Measurements from ENCODE around the gene SEC16A. TPM values are rescaled to one million over a fixed set of nuclear protein-coding genes. Genes with fewer than 3 reads are reported as not detected.

SEC16A gene
- total RNA-seq, 1 donor from 2014 or later: 89.9 TPM

DNA sequence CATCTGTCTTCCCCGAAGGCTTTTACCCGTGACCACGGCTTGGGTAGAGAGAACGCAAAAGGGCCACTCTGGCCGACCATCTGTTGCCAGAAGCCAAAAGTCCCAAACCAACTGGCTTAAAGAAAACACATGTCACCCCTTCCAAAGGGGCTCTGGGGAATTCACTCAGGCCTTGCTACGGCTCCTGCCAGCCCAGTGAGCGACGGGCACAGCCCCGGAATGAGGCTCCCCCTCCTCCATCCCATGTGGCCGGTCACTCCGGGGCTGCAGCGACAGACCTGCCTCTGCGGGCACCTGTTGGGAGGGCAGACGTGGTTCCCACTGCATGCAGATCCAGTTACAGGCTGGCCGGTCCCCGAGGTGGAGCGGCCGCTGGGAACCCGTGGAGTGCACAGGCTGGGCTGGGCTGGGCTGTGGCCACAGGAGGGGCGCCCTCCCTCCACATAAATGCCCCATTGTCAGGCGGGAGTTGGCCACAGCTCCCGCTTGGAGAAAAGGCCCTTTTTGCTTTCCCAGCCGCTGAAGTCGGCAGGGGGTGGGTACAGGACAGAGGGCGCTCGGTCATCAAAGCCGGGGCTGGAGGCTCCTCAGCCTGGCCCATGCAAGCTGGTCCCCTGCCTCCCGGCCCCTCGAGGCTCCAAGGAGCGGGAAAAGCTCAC is 43.1 kb upstream of the SEC16A start:
- Mint-ChIP-seq H3K27ac (no peak overlapping the region), H3K4me3 (no peak overlapping the region)

DNA sequence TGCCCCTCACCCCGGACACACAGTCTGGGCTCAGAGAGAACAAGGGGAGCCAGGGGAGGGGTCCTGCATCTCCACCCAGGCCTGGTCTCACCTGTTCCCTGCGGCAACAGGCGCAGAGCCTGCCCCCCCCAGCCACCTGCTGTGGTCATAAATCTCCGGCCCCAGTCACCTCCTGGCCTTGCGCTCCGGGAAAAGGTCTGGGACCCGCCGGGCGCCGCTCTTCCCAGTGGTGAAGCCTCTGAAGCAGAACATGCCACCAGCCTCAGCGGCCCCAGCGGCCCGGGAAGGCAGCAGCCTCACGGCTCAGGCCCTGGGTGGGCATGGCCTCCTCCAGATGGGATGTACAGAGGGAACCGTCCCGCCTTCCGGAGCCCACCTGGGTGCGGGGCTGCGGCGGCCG is 42.4 kb upstream of the SEC16A start:
- H3K36me3 Mint-ChIP-seq: no peaks in the 10 kb centered on the region
- peaks cover 9% of the 10 kb centered on the region for H3K4me1 Mint-ChIP-seq
- H3K4me3 Mint-ChIP-seq: no peak overlapping the region
- H3K27me3 Mint-ChIP-seq (ENCODE audit: low read depth): no peaks in the 10 kb centered on the region
- H3K27ac Mint-ChIP-seq: no peak overlapping the region
- DNase-seq (ENCODE audit: low spot score in 2 of 2, unreplicated experiment in 2 of 2): no peak
- TF ChIP-seq, protein P1, sequence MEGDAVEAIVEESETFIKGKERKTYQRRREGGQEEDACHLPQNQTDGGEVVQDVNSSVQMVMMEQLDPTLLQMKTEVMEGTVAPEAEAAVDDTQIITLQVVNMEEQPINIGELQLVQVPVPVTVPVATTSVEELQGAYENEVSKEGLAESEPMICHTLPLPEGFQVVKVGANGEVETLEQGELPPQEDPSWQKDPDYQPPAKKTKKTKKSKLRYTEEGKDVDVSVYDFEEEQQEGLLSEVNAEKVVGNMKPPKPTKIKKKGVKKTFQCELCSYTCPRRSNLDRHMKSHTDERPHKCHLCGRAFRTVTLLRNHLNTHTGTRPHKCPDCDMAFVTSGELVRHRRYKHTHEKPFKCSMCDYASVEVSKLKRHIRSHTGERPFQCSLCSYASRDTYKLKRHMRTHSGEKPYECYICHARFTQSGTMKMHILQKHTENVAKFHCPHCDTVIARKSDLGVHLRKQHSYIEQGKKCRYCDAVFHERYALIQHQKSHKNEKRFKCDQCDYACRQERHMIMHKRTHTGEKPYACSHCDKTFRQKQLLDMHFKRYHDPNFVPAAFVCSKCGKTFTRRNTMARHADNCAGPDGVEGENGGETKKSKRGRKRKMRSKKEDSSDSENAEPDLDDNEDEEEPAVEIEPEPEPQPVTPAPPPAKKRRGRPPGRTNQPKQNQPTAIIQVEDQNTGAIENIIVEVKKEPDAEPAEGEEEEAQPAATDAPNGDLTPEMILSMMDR (IDR thresholded peaks at IDR 0.05; ENCODE audit: unreplicated experiment): no peak
- no peaks in the 10 kb centered on the region for H3K9me3 Mint-ChIP-seq

More for the DNA sequence above, 43.1 kb upstream of the SEC16A start:
- Mint-ChIP-seq H3K4me1 (peaks cover 10% of the 10 kb centered on the region), H3K36me3 (no peaks in the 10 kb centered on the region), H3K9me3 (no peaks in the 10 kb centered on the region), H3K27me3 (ENCODE audit: low read depth) (no peaks in the 10 kb centered on the region)
- DNase-seq (ENCODE audit: low spot score in 2 of 2, unreplicated experiment in 2 of 2): no peak
- TF ChIP-seq, protein P1 (IDR thresholded peaks at IDR 0.05; ENCODE audit: unreplicated experiment): no peak

DNA sequence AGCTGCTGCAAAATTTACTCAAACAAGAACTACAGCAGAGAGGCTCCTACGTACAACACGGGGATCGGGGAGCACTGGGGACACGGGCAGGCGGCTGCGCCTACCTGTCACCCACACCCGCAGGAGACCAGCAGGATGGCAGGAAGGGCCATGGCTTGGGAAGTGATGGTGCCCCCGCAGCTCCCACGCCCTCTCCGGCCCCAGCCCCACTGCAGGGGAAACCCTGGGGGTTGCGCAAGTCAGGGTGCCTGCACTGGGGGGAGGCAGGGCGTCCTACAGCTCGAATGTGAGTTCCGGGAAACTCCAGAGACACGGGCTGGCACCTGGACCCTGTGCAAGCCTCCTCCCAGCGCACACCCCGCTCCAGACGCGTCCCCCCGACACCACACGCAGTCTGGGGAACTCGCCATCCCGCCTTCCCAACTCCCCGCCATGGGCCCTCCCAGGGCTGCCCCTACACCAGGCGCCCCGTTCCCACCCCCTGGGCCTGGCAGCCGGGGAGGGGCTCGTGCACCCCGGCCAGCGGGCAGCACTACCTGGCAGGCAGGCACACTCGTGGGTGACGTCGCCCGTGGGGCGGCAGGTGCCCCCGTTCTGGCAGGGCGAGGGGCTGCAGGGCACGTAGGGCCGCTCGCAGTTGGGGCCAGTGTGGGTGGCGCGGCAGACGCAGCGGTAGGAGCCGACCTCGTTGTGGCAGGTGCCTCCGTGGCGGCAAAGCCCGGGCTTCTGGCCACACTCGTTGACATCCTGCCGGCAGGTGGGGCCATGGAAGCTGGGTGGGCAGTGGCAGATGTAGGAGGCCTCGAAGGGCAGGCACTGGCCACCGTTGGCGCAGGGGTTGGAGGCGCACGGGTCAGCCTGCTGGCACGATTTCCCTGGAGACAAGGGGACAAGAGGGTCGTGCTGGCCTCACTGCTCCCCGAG is 39.7 kb upstream of the SEC16A start:
- H3K4me1 Mint-ChIP-seq: no peaks in the 10 kb centered on the region
- no peak overlapping the region for H3K27ac Mint-ChIP-seq
- no peak overlapping the region for H3K4me3 Mint-ChIP-seq
- no peaks in the 10 kb centered on the region for H3K27me3 Mint-ChIP-seq (ENCODE audit: low read depth)
- TF ChIP-seq, protein P1 (IDR thresholded peaks at IDR 0.05; ENCODE audit: unreplicated experiment): no peak
- H3K36me3 Mint-ChIP-seq: peaks cover 2% of the 10 kb centered on the region
- DNase-seq (ENCODE audit: low spot score in 2 of 2, unreplicated experiment in 2 of 2): no peak
- H3K9me3 Mint-ChIP-seq: no peaks in the 10 kb centered on the region

DNA sequence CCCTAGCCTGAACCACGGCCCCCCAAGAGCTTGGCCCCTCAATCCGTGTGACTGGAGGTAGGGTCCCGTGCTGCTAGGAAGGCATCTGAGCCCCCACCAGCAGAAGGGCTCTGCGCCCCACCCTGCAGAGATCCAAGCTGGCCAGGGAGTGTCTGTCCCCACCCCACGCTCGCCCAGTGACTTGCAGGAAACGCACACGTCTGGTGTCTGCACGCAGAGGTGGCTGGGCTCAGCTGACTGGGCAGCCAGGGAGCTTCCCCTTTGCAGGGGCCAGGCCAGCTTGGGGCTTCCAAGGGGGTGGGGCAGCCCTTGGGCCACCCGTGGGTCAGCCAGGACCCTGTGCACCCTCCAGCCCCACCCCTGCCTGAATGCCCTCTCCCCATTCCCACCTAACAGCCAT is 38.7 kb upstream of the SEC16A start:
- no peak overlapping the region for H3K27ac Mint-ChIP-seq
- no peaks in the 10 kb centered on the region for H3K27me3 Mint-ChIP-seq (ENCODE audit: low read depth)
- TF ChIP-seq, protein P1 (IDR thresholded peaks at IDR 0.05; ENCODE audit: unreplicated experiment): no peak
- DNase-seq (ENCODE audit: low spot score in 2 of 2, unreplicated experiment in 2 of 2): no peak
- H3K4me3 Mint-ChIP-seq: no peak overlapping the region
- H3K9me3 Mint-ChIP-seq: no peaks in the 10 kb centered on the region
- peaks cover 3% of the 10 kb centered on the region for H3K36me3 Mint-ChIP-seq
- H3K4me1 Mint-ChIP-seq: no peaks in the 10 kb centered on the region

DNA sequence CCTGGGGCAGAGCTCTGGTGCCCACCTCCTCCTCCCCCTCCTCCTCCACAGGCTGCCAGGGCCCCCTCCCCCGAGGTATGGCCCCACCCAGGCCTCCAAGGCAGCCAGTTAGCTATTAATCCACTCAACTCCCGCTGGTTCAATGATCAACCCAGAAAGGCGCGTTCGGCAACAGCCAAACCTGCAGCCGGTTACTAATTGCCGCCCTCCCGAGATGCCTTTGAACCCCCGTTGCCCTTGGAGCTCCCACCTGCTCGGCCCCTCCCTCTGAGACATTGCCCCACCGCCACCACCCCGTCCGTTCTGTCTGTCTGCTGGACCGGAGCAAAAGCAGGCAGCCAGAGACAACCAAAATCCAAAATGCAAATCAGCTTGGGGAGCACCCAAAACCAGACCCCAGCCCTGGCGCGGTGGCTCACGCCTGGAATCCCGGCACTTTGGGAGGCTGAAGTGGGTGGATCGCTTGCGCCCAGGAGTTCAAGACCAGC is 37.3 kb upstream of the SEC16A start:
- Mint-ChIP-seq H3K9me3 (no peaks in the 10 kb centered on the region), H3K4me3 (no peak overlapping the region), H3K36me3 (peaks cover 3% of the 10 kb centered on the region), H3K4me1 (no peaks in the 10 kb centered on the region), H3K27me3 (ENCODE audit: low read depth) (no peaks in the 10 kb centered on the region), H3K27ac (no peak overlapping the region)
- DNase-seq (ENCODE audit: low spot score in 2 of 2, unreplicated experiment in 2 of 2): no peak
- TF ChIP-seq, protein P1 (IDR thresholded peaks at IDR 0.05; ENCODE audit: unreplicated experiment): no peak

All from mesothelial cell of epicardium (in vitro differentiated cells).